Measurements from ENCODE around the gene NKX3-2.

The NKX3-2 gene

GRCh38 chr4:13534344-13535063 is 9.8 kb downstream of the NKX3-2 start:
- DNase-seq (ENCODE audit: low read depth in 2 of 3, low spot score in 2 of 3): no peak

GRCh38 chr4:13533670-13534343 is 10.5 kb downstream of the NKX3-2 start:
- DNase-seq (ENCODE audit: low read depth in 2 of 3, low spot score in 2 of 3): no peak

GRCh38 chr4:13531625-13531998 is 12.7 kb downstream of the NKX3-2 start:
- no peak for DNase-seq (ENCODE audit: low read depth in 2 of 3, low spot score in 2 of 3)

GRCh38 chr4:13530823-13531624 is 13.3 kb downstream of the NKX3-2 start:
- DNase-seq (ENCODE audit: low read depth in 2 of 3, low spot score in 2 of 3): no peak

- no peak for DNase-seq (ENCODE audit: low read depth in 2 of 3, low spot score in 2 of 3)
These were observed 15.0 kb downstream of the NKX3-2 start for GRCh38 chr4:13529128-13529919.

GRCh38 chr4:13528821-13529127 is 15.5 kb downstream of the NKX3-2 start:
- no peak for DNase-seq (ENCODE audit: low read depth in 2 of 3, low spot score in 2 of 3)

GRCh38 chr4:13527981-13528820 is 16.1 kb downstream of the NKX3-2 start:
- no peak for DNase-seq (ENCODE audit: low read depth in 2 of 3, low spot score in 2 of 3)

GRCh38 chr4:13527192-13527980 is 16.9 kb downstream of the NKX3-2 start:
- DNase-seq (ENCODE audit: low read depth in 2 of 3, low spot score in 2 of 3): no peak

- no peak for DNase-seq (ENCODE audit: low read depth in 2 of 3, low spot score in 2 of 3)
These were observed 17.6 kb downstream of the NKX3-2 start for GRCh38 chr4:13526658-13527057.

- DNase-seq (ENCODE audit: low read depth in 2 of 3, low spot score in 2 of 3): no peak
These were observed 18.6 kb downstream of the NKX3-2 start for GRCh38 chr4:13525606-13526281.

GRCh38 chr4:13524504-13525243 is 19.6 kb downstream of the NKX3-2 start:
- DNase-seq (ENCODE audit: low read depth in 2 of 3, low spot score in 2 of 3): no peak

- no peak for DNase-seq (ENCODE audit: low read depth in 2 of 3, low spot score in 2 of 3)
These were observed 20.5 kb downstream of the NKX3-2 start for GRCh38 chr4:13523591-13524503.

GRCh38 chr4:13523105-13523477 is 21.2 kb downstream of the NKX3-2 start:
- DNase-seq (ENCODE audit: low read depth in 2 of 3, low spot score in 2 of 3): no peak

GRCh38 chr4:13522282-13523104 is 21.8 kb downstream of the NKX3-2 start:
- no peak for DNase-seq (ENCODE audit: low read depth in 2 of 3, low spot score in 2 of 3)

GRCh38 chr4:13521047-13521446 is 23.3 kb downstream of the NKX3-2 start:
- no peak for DNase-seq (ENCODE audit: low read depth in 2 of 3, low spot score in 2 of 3)

GRCh38 chr4:13516315-13516860 is 27.9 kb downstream of the NKX3-2 start:
- no peak for DNase-seq (ENCODE audit: low read depth in 2 of 3, low spot score in 2 of 3)

Data from activated CD8-positive, alpha-beta memory T cell treated with anti-CD3 and anti-CD28 coated beads for 48 hours (primary cell).